ENCODE data around the gene IGFALS. TPM values are rescaled to one million over a fixed set of nuclear protein-coding genes. Genes with fewer than 3 reads are reported as not detected.

Gene IGFALS
- total and polyA plus RNA-seq, 2 experiments from 2014 or later: 0.16 TPM; not detected in 1

- TF ChIP-seq STAT1 (IDR thresholded peaks at IDR 0.05; ENCODE audit: unreplicated experiment) (no peak), NANOG (IDR thresholded peaks at IDR 0.05; ENCODE audit: borderline replicate concordance) (no peak)
- TF ChIP-seq, protein P1, sequence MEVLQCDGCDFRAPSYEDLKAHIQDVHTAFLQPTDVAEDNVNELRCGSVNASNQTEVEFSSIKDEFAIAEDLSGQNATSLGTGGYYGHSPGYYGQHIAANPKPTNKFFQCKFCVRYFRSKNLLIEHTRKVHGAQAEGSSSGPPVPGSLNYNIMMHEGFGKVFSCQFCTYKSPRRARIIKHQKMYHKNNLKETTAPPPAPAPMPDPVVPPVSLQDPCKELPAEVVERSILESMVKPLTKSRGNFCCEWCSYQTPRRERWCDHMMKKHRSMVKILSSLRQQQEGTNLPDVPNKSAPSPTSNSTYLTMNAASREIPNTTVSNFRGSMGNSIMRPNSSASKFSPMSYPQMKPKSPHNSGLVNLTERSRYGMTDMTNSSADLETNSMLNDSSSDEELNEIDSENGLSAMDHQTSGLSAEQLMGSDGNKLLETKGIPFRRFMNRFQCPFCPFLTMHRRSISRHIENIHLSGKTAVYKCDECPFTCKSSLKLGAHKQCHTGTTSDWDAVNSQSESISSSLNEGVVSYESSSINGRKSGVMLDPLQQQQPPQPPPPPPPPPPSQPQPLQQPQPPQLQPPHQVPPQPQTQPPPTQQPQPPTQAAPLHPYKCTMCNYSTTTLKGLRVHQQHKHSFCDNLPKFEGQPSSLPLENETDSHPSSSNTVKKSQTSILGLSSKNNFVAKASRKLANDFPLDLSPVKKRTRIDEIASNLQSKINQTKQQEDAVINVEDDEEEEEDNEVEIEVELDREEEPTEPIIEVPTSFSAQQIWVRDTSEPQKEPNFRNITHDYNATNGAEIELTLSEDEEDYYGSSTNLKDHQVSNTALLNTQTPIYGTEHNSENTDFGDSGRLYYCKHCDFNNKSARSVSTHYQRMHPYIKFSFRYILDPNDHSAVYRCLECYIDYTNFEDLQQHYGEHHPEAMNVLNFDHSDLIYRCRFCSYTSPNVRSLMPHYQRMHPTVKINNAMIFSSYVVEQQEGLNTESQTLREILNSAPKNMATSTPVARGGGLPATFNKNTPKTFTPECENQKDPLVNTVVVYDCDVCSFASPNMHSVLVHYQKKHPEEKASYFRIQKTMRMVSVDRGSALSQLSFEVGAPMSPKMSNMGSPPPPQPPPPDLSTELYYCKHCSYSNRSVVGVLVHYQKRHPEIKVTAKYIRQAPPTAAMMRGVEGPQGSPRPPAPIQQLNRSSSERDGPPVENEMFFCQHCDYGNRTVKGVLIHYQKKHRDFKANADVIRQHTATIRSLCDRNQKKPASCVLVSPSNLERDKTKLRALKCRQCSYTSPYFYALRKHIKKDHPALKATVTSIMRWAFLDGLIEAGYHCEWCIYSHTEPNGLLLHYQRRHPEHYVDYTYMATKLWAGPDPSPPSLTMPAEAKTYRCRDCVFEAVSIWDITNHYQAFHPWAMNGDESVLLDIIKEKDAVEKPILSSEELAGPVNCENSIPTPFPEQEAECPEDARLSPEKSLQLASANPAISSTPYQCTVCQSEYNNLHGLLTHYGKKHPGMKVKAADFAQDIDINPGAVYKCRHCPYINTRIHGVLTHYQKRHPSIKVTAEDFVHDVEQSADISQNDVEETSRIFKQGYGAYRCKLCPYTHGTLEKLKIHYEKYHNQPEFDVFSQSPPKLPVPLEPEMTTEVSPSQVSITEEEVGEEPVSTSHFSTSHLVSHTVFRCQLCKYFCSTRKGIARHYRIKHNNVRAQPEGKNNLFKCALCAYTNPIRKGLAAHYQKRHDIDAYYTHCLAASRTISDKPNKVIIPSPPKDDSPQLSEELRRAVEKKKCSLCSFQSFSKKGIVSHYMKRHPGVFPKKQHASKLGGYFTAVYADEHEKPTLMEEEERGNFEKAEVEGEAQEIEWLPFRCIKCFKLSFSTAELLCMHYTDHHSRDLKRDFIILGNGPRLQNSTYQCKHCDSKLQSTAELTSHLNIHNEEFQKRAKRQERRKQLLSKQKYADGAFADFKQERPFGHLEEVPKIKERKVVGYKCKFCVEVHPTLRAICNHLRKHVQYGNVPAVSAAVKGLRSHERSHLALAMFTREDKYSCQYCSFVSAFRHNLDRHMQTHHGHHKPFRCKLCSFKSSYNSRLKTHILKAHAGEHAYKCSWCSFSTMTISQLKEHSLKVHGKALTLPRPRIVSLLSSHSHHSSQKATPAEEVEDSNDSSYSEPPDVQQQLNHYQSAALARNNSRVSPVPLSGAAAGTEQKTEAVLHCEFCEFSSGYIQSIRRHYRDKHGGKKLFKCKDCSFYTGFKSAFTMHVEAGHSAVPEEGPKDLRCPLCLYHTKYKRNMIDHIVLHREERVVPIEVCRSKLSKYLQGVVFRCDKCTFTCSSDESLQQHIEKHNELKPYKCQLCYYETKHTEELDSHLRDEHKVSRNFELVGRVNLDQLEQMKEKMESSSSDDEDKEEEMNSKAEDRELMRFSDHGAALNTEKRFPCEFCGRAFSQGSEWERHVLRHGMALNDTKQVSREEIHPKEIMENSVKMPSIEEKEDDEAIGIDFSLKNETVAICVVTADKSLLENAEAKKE (CRISPR knock-in tag; IDR thresholded peaks at IDR 0.05): no peak
These were observed 48.2 kb downstream of the IGFALS start (continued) for GRCh38 chr16:1745181-1745899.

DNA sequence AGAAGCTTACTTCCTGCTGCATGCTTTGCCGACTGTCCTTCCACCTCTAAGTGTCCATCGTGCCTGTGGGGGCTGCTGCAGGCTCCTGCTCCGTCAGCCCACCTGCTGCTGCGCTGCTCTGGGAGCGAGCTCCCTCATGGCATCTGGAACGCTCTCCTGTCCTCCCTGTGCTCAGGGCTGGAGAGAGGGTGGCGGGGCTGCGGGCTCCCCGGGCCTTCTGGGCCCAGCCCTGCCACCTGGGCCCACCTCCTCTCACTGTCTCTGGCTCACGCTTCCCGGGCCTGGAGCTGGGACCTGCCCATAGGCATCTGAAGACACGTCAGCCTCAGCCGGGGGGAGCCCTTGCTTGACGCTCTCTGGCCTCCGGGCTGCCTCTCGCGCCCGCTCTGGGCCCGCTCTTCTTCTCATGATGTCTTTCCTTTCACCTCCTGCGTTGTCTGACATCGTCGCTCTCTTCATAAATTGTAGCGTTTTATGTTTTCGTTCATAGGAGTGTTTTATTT, 49.1 kb downstream of the IGFALS start:
- H3K27me3 Mint-ChIP-seq (ENCODE audit: insufficient read depth, low read depth, poor library complexity): peaks cover 10% of the 10 kb centered on the region
- H3K4me2 ChIP-seq: no peak overlapping the region
- no peak overlapping the region for H3K4me3 ChIP-seq
- H4K20me1 ChIP-seq (replicated peaks; ENCODE audit: insufficient read depth): no peaks in the 10 kb centered on the region
- no peak overlapping the region for H3K27ac ChIP-seq (ENCODE audit: low read depth)
- no peaks in the 10 kb centered on the region for H3K36me3 ChIP-seq (ENCODE audit: insufficient read depth)
- H2AFZ ChIP-seq: no peak overlapping the region
- H3K79me2 ChIP-seq (replicated peaks; ENCODE audit: insufficient read depth): no peaks in the 10 kb centered on the region
- ATAC-seq: peak; percentile 51
- H3K27ac Mint-ChIP-seq: no peak overlapping the region
- no peaks in the 10 kb centered on the region for H3K4me1 Mint-ChIP-seq
- H3K27me3 ChIP-seq (ENCODE audit: insufficient read depth): no peaks in the 10 kb centered on the region
- no peaks in the 10 kb centered on the region for H3K9me2 ChIP-seq (ENCODE audit: insufficient read depth)
- H3F3A ChIP-seq (replicated peaks; ENCODE audit: low read depth): peaks cover 9% of the 10 kb centered on the region
- H3K4me1 ChIP-seq (ENCODE audit: insufficient read depth): no peaks in the 10 kb centered on the region
- peaks cover 16% of the 10 kb centered on the region for H3K36me3 Mint-ChIP-seq (ENCODE audit: low read depth)
- TF ChIP-seq EZH2 (IDR thresholded peaks at IDR 0.05; ENCODE audit: low read depth, unreplicated experiment): no peak
- TF ChIP-seq EZH2phosphoT487 (IDR thresholded peaks at IDR 0.05; ENCODE audit: unreplicated experiment): no peak
- peaks cover 3% of the 10 kb centered on the region; the same call in 2 of the 3 replicates for H3K9me3 Mint-ChIP-seq
- H3K4me3 Mint-ChIP-seq: no peak overlapping the region
- peak; percentile 22 for DNase-seq (ENCODE audit: low spot score)

All from GM23338 (cell line).